COR-L47 (cell line): ENCODE data around the gene ATP13A1.
"Not testable (repeated sequence)": the region's sequence is repeated elsewhere in the genome, so short reads cannot be mapped to it uniquely, and the experiment has no call there.

ENCODE experiments used
- DNase-seq: peaks from one replicate; lab custom pipeline; 2025; lab: John Stamatoyannopoulos, UW

ATP13A1 gene

GRCh38 chr19:19619181-19619848 lies 44.2 kb downstream of the ATP13A1 start:
- DNase-seq, result no peak

DNA sequence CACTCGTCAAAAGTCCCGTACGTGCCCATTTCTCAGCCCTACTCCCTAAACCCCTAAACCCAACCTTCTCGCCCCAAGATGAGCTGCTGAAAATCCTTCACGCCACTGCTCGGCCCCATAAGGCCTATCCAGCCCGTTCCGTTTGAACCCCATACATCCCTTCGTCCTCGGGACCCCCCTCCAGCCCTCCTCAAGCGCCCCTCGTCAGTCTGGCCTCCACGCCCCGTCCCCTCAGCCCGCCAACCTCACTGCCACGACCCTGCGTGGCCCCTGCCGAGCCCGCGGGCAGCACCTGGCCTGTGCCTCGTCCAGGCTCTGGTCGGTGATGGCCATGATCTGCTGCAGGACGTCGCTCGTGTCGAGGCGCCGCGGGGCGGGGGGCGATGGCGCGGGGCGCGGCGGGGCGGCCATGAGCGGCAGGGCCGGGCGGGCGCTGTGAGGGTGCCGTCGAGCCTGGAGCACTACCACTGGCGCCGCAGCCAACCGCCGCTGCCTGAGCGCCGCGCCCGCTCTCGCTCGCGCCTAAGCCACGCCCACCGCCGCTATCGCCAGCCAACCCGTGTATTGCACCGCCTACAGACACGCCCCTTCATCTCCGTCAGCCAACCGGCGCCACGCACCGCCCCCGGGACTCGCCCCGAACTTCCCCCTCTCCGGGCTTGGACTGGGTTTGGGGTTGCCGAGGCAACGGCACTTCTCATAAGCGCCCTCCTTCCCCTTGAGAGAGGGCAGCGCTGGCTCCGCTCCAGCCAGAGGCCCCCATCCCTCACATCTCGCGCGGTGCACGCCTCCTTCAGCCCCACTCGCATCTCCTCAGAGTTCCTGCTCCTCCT lies 45.0 kb downstream of the ATP13A1 start, which contains the start of gene PBX4:
PBX4 (minus strand) TSS at position 469 of the 833 bp plus-strand sequence; CDS start at position 411, 58 bp downstream.
- DNase-seq, result peak; percentile 99

- no peak for DNase-seq
These were observed 48.4 kb downstream of the ATP13A1 start for GRCh38 chr19:19615086-19615485.

DNA sequence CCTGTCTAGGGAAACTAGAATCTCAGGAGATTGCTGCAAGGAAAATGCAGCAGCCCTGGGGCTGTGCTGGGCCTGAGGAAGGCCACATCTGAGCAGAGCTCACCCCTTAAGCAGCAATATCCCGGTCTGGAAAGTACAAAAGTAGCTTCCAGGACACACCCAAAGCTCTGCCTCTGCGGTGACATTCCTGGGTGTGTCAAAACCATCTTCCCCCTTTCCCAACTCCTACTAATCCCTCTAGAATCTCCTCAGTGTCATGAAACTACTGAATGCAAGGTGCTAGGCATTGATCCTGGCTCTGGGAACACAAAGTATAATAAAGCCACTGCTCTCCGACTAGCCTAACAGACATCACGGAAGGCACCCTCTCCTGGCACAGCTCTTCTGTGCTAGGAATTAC lies 50.0 kb downstream of the ATP13A1 start:
- no peak for DNase-seq

GRCh38 chr19:19610376-19611202 lies 52.9 kb downstream of the ATP13A1 start:
- DNase-seq, result no peak

DNA sequence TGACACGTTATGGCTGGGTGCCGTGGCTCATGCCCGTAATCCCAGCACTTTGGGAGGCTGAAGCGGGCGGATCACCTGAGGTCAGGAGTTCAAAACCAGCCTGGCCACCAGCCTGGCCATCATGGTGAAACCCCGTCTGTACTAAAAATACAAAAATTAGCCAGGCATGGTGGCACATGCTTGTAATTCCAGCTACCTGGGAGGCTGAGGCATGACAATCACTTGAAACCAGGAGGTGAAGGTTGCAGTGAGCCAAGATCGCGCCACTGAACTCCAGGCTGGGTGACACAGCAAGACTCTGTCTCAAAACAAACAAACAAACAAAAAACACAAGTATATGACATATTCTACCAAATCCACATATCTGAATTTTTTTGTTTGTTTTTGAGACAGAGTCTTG lies 56.8 kb downstream of the ATP13A1 start:
- DNase-seq, result not testable (repeated sequence)

GRCh38 chr19:19606021-19606420 lies 57.5 kb downstream of the ATP13A1 start:
- no peak for DNase-seq

- DNase-seq, result no peak
These were observed 60.7 kb downstream of the ATP13A1 start for GRCh38 chr19:19602713-19603324.

DNA sequence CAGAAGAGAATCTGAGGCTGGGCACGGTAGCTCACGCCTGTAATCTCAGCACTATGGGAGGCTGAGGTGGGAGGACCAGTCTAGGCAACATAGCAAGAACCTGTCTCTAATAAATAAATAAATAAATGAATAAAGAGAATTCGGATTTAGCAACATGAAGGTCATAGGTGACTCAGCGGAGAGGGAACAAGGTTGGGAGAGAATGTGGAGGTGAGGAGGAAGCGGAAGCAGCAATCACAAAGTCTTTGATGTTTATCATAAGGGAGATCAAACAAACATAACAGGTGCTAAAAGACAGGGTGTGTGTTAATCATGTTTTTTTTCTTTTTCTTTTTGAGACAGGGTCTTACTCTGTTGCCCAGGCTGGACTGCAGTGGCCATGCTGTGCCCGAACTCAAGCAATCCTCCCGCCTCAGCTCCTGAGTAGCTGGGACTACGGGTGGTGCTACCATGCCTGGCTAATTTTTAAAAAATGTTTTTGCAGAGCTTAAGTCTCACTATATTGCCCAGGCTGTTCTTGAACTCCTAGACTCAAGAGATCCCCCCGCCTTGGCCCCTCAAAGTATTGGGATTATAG lies 61.3 kb downstream of the ATP13A1 start:
- no peak for DNase-seq

GRCh38 chr19:19600793-19601330 lies 62.6 kb downstream of the ATP13A1 start:
- no peak for DNase-seq

DNA sequence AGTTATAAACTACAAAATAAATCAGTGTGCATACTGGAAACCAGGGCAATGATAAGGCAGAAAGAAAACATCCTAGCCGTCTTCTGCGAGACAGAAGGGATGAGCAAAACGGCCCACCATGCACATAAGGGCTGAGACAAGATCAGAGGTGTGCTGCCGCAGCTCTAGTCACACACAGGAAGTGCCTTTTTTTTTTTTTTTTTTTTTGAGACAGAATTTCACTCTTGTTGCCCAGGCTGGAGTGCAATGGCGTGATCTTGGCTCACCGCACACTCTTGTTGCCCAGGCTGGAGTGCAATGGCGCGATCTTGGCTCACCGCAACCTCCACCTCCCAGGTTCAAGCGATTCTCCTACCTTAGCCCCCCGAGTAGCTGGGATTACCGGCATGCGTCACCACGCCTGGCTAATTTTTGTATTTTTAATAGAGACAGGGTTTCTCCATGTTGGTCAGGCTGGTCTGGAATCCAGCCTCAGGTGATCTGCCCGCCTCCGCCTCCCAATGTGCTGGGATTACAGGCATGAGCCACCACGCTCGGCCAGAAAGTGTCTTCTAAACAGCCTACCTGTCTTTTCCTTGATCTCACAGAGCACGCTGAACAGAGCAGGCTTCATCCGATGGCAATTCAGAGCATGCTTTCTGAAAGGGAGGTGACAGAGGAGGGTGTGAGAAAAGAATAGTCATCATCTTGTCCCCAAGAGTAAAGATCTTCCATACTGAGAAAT lies 64.6 kb downstream of the ATP13A1 start:
- not testable (repeated sequence) for DNase-seq

GRCh38 chr19:19597809-19598306 lies 65.6 kb downstream of the ATP13A1 start:
- no peak for DNase-seq
